Measurements from ENCODE around the gene VPS37D. TPM values are rescaled to one million over a fixed set of nuclear protein-coding genes. Genes with fewer than 3 reads are reported as not detected.

Gene VPS37D
- total and polyA plus RNA-seq, 2 donors (not counting 1 experiment from before 2014, with no cell fraction given), result 0.10 to 0.71 TPM

- Mint-ChIP-seq H3K27me3 (no peaks in the 10 kb centered on the region), H3K9me3 (ENCODE audit: insufficient read depth) (no peaks in the 10 kb centered on the region), H3K4me3 (no peak overlapping the region), H3K4me1 (peaks cover 9% of the 10 kb centered on the region), H3K27ac (no peak overlapping the region)
- POLR2A ChIA-PET, result no interaction called here
- Histone ChIP-seq H3K9ac (ENCODE audit: low read length) (no peak overlapping the region), H3K4me1 (ENCODE audit: control insufficient read depth in 2 of 2, insufficient read depth in 2 of 2, low read length in 2 of 2) (peaks cover 0 to 3% of the 10 kb centered on the region in 2 donors), H3K36me3 (replicated peaks in 1 of 2; ENCODE audit: control extremely low read depth in 1 of 2, control insufficient read depth in 1 of 2, extremely low read depth in 1 of 2, insufficient read depth in 2 of 2, low read length in 1 of 2) (peaks cover 0 to 68% of the 10 kb centered on the region in 2 experiments), H3K27me3 (replicated peaks in 1 of 4; ENCODE audit: control extremely low read depth in 1 of 4, control insufficient read depth in 3 of 4, insufficient read depth in 4 of 4, low read length in 3 of 4) (no peaks in the 10 kb centered on the region), H3K27ac (ENCODE audit: low read length in 2 of 2) (no peak overlapping the region), H3K9me3 (ENCODE audit: control extremely low read depth in 1 of 3, control insufficient read depth in 2 of 3, insufficient read depth in 1 of 3, low read length in 2 of 3) (no peaks in the 10 kb centered on the region), H3K4me3 (ENCODE audit: control extremely low read depth in 1 of 5, extremely low read depth in 1 of 5, insufficient read depth in 1 of 5, low read depth in 2 of 5, low read length in 4 of 5) (no peak overlapping the region), H2AFZ (ENCODE audit: insufficient read depth, low read depth, low read length, poor library complexity, severe bottlenecking) (no peak overlapping the region), H3K4me2 (replicated peaks; ENCODE audit: low read depth, low read length, poor library complexity, severe bottlenecking) (no peak overlapping the region), H4K20me1 (ENCODE audit: control insufficient read depth, insufficient read depth, low read length, poor library complexity, severe bottlenecking) (peaks cover 48% of the 10 kb centered on the region), H3K79me2 (ENCODE audit: control insufficient read depth, insufficient read depth, low read length) (peaks cover 25% of the 10 kb centered on the region)
- CTCF ChIA-PET, result no interaction called here
- intact Hi-C loops (cut with micrococcal nuclease), result no loop called here
- no peak for TF ChIP-seq CTCF (IDR thresholded peaks at IDR 0.05)
- no peak for TF ChIP-seq EZH2 (IDR thresholded peaks at IDR 0.05; ENCODE audit: borderline replicate concordance, insufficient read depth, low read depth, low read length, poor library complexity, severe bottlenecking)
- 96% methylated on average over 6 of the region's 7 CpGs for WGBS (ENCODE audit: insufficient coverage)
- no peak for DNase-seq
- ATAC-seq (ENCODE audit: low read depth), result no peak
These were observed 23.0 kb downstream of the VPS37D start for GRCh38 chr7:73690646-73691045.

GRCh38 chr7:73696372-73696771 lies 28.7 kb downstream of the VPS37D start:
- no peak for TF ChIP-seq CTCF (IDR thresholded peaks at IDR 0.05)
- no peak for TF ChIP-seq EZH2 (IDR thresholded peaks at IDR 0.05; ENCODE audit: borderline replicate concordance, insufficient read depth, low read depth, low read length, poor library complexity, severe bottlenecking)
- no peaks in the 10 kb centered on the region for H3K9me3 Mint-ChIP-seq (ENCODE audit: insufficient read depth)
- peaks cover under 1% of the 10 kb centered on the region for H3K27me3 Mint-ChIP-seq
- no peak overlapping the region for H3K27ac Mint-ChIP-seq
- no peak overlapping the region for H3K4me3 Mint-ChIP-seq
- Histone ChIP-seq H4K20me1 (ENCODE audit: control insufficient read depth, insufficient read depth, low read length, poor library complexity, severe bottlenecking) (peaks cover 15% of the 10 kb centered on the region), H3K27ac (ENCODE audit: low read length in 2 of 2) (no peak overlapping the region), H3K9ac (ENCODE audit: low read length) (no peak overlapping the region), H2AFZ (ENCODE audit: insufficient read depth, low read depth, low read length, poor library complexity, severe bottlenecking) (no peak overlapping the region), H3K36me3 (replicated peaks in 1 of 2; ENCODE audit: control extremely low read depth in 1 of 2, control insufficient read depth in 1 of 2, extremely low read depth in 1 of 2, insufficient read depth in 2 of 2, low read length in 1 of 2) (peaks cover 0 to 64% of the 10 kb centered on the region in 2 experiments), H3K79me2 (ENCODE audit: control insufficient read depth, insufficient read depth, low read length) (no peaks in the 10 kb centered on the region), H3K4me3 (ENCODE audit: control extremely low read depth in 1 of 5, extremely low read depth in 1 of 5, insufficient read depth in 1 of 5, low read depth in 2 of 5, low read length in 4 of 5) (no peak overlapping the region), H3K4me1 (ENCODE audit: control insufficient read depth in 2 of 2, insufficient read depth in 2 of 2, low read length in 2 of 2) (no peaks in the 10 kb centered on the region), H3K27me3 (replicated peaks in 1 of 4; ENCODE audit: control extremely low read depth in 1 of 4, control insufficient read depth in 3 of 4, insufficient read depth in 4 of 4, low read length in 3 of 4) (no peaks in the 10 kb centered on the region), H3K4me2 (replicated peaks; ENCODE audit: low read depth, low read length, poor library complexity, severe bottlenecking) (no peak overlapping the region), H3K9me3 (ENCODE audit: control extremely low read depth in 1 of 3, control insufficient read depth in 2 of 3, insufficient read depth in 1 of 3, low read length in 2 of 3) (peaks cover 0 to 3% (median 0%) of the 10 kb centered on the region in 3 donors)
- POLR2A ChIA-PET, result no interaction called here
- no CpG with 5 or more reads among the region's 4 CpGs for WGBS (ENCODE audit: insufficient coverage)
- no peak for ATAC-seq (ENCODE audit: low read depth)
- DNase-seq, result no peak
- CTCF ChIA-PET, result interaction anchor here (0.6 to 0.8 kb wide), 2 partner anchors 11 to 754 kb away, joined by 3 to 4 read pairs; no protein-coding TSS in a partner anchor
- H3K4me1 Mint-ChIP-seq, result no peaks in the 10 kb centered on the region
- intact Hi-C loops (cut with micrococcal nuclease), result no loop called here
